H1 (cell line): ENCODE data around the gene MYLIP. TPM values are rescaled to one million over a fixed set of nuclear protein-coding genes. Genes with fewer than 3 reads are reported as not detected.

Experiments used
- CTCF ChIP-seq, 3 experiments: IDR thresholded peaks; 1 replicate in 2 of 3; 2 replicates in 1 of 3; pipeline versions ENCODE4 v1.5.1 to v1.6.1; 2011; ENCODE audit warnings: low read length in 3 of 3, mild to moderate bottlenecking in 3 of 3, inconsistent platforms in 2 of 3, low read depth in 1 of 3, moderate library complexity in 1 of 3; ENCODE audit not compliant: insufficient read depth in 1 of 3; ENCODE audit errors: control extremely low read depth in 1 of 3
- HDAC6 ChIP-seq: IDR thresholded peaks from one replicate; pipeline ENCODE4 v1.7.1; 2012; ENCODE audit warnings: low read depth, mild to moderate bottlenecking, inconsistent platforms, low read length, moderate library complexity
- polyA plus RNA-seq, 7 experiments: library from polyadenylated mRNA; depleted of rRNA in 3 of 7; stranded (reverse) in 5 of 7; unstranded in 2 of 7; fragments of >200 nt in 5 of 7; fragments of 200-250 nt in 2 of 7; gene quantifications; 1 replicate in 5 of 7; 2 replicates in 1 of 7; 4 replicates in 1 of 7; pipeline versions ENCODE4 v1.2.1 to v1.2.3, GENCODE V29; 2011 to 2013; ENCODE audit warnings: missing spikeins in 2 of 7, mixed read lengths in 2 of 7
- total RNA-seq: library from RNA; stranded (reverse); fragmentation: NEBNext Ultra II Directional; extraction: Animal tissue kit (Norgen Biotek cat#: 25700); gene quantifications from 2 replicates; pipeline ENCODE4 v1.2.1, GENCODE V29; 2021

The MYLIP gene
- total and polyA plus RNA-seq, 2 of the 8 experiments (the other 6 are each of a cell fraction or from before 2014, with no cell fraction given), result 21.1 to 26.9 TPM

GRCh38 chr6:16179970-16180431 is 51.1 kb downstream of the MYLIP start (continued):
- TF ChIP-seq HDAC6 (no peak), CTCF (IDR thresholded peaks at IDR 0.05; ENCODE audit: control extremely low read depth in 1 of 3, insufficient read depth in 1 of 3, low read depth in 1 of 3, low read length in 3 of 3) (no peak)
